ENCODE results near the gene GABRG3.

The GABRG3 gene

DNA sequence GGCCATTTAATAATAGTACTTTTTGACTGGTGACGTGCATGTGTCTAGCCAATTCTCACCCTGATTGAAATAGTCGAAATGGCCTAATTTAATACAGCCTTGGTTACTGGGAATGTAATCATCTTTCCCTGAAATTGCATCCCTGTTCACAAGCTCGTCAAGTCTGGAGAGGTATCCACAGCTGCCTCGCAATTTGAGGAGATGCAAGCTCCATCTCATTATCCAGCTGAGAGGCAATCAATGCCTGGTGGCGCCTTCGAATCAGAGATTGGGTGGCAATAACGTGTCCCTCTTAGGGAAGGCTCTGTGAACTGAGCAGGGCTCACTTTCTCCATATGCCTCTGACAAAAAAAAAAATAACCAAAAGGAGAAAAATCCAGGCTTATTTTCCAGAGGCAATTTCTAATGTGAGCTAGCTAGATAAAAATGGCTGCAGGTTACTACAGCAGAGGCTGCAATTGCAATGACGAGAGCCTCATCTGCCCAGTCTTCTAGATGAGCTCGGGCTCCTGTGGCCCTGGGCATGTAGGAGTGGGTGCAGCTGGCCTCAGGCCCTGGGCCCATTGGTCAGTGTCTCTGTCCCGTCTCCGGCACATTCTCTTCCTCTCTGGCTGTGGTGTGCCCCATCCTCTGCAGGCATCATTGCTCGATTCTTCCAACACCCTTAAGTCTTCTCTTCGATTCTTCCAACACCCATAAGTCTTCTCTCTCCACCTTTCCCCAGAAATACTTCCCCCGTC, 487.5 kb downstream of the GABRG3 start:
- DNase-seq (ENCODE audit: low read depth in 2 of 2, low spot score in 1 of 2), result no peak

DNA sequence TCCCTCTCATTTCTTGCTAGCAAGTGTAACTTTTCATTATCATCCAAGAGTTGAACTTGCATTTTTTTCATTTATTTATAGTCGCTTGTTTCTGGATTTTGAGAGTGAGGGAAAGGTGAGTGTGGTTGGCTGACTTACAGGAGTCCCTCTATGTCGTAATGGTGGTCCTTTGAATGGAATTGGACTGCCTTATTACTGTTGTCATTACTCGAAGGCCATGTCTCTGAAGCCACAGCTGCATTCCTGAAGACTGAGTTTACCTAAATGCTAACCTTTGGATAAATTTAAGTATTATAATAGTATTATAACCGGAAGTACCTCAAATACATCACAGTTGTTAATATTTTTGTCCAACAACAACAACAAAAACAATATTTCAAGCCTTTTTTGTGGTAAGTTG, 488.9 kb downstream of the GABRG3 start:
- no peak for DNase-seq (ENCODE audit: low read depth in 2 of 2, low spot score in 1 of 2)

DNA sequence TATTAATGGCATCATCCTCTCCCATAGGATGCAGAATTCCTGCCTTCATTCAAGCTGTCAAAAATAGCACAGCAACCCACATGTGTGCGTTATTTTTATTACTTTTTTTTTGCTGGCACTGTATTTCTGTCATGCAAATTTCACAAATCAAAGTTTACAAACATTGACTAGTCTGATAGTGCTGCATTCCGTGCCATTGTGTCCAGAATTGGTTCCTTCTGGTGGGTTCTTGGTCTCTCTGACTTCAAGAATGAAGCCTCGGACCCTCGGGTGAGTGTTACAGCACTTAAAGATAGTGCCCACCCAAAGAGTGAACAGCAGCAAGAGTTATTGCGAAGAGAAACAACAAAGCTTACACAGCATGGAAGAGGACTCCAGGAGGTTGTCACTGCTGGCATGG, 490.2 kb downstream of the GABRG3 start:
- DNase-seq (ENCODE audit: low read depth in 2 of 2, low spot score in 1 of 2), result no peak

DNA sequence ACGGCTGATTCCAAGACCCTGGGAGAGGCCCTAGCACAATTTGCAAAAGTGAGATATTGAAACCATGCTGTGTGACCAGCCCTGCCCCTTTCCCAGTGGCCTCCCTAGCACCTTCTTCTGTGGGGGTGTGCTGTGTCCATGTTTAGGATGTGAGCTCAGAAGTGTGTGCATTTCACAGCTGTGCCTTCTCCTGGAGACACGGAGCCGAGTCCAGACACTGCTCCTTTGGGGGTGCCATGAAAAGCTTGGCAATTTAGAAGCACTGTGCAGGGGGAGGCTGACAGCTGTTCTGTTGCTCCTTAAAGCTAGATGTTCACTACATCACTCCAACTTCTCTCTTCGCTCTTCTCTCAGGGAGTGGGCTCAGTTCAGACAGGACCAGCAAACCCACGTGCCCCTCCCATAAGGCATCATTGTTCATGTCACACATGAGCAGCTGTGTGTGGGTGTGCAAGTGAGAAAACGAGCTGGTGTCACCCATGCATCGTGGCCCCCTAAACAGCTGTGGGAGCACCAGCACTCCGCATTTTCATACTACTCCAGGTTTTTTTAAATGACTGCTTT, 492.6 kb downstream of the GABRG3 start:
- DNase-seq (ENCODE audit: low read depth in 2 of 2, low spot score in 1 of 2), result no peak

DNA sequence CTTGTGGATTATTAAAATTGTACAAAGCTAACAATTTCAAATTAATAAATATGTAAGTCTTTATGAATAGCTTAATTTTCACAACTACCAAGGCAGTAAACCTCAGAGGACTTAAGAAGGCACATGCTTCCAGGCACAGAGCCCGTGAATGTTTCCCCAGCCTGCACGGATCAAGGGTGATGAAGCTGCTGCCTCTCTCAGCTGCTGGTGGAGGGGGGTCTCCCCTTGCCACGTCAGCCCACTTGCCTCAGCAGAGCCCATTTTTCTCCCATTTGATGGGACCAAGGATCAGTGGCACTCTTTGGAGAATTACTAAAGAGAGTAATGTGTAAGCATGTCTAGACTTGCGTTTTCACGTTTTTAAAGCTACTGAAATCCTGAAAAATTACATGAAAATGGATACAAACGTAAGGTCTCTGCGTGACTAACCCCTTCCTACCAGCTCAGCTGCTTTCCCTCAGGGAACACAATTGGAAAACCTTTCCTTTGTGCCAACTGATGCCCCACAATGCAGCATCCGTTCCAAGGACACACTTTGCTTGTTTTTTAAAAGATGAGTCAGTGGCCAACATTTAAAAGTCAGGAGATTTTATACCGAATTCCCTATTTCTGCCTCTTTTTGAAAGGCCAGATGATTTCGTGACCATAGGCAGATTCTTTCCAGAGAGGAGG, 494.1 kb downstream of the GABRG3 start:
- DNase-seq (ENCODE audit: low read depth in 2 of 2, low spot score in 1 of 2), result no peak

DNA sequence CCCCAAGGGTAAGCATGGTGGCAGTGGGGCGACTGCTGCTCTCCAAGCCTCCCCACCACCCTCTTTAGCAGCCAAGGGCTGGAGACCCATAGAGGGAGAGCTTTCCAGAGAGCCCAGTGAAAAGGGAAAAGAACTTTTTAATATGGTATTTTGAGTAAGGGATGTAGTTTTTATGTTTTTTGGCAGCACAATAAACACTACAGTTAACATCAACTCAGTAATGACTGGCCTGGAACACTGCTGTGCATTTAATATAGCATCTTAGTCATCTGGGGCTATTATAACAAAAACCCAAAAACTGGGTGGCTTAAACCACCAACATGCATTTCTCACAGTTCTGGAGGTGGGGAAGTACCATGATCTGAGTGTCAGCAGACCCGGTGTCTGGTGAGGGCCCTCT, 495.8 kb downstream of the GABRG3 start:
- no peak for DNase-seq (ENCODE audit: low read depth in 2 of 2, low spot score in 1 of 2)

DNA sequence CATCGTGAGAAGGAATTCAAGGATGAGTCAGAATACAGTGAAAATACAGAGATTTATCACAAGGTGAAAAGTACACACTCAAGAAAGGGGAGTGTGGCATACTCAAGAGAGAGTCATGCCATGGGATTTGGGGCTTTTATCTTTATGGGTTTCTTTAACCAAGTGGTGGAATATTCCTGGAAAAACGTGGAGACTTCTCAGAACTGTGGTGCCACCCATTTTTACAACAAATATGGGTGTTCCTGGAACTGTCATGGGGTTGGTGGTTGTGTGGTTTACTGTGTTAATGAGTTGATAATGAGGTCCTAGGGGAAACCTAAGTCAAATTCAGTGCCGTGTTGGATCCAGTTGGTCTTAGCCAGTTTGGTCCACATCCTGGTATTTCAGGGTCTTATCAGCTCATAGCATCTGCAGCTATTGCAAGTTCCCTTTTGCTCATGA, 497.2 kb downstream of the GABRG3 start:
- no peak for DNase-seq (ENCODE audit: low read depth in 2 of 2, low spot score in 1 of 2)

DNA sequence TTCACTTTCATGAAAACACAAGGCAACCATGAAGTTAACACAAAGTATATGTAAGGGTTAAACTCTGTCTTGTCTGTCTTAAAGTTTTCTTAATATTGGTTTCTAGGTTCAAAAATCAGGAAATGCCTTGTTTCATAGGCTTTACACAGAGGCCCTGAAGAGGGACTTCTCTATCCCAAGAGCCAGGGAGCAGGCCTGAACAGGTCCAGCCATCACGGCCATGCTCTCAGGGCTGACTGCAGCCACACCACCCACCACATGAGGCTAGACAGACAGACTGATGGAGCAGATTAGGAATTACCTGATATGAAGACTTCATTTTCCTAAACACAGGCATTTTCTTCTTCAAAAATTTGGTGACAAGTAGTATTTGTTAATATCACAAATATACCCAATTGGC, 502.9 kb downstream of the GABRG3 start:
- DNase-seq (ENCODE audit: low read depth in 2 of 2, low spot score in 1 of 2), result no peak

DNA sequence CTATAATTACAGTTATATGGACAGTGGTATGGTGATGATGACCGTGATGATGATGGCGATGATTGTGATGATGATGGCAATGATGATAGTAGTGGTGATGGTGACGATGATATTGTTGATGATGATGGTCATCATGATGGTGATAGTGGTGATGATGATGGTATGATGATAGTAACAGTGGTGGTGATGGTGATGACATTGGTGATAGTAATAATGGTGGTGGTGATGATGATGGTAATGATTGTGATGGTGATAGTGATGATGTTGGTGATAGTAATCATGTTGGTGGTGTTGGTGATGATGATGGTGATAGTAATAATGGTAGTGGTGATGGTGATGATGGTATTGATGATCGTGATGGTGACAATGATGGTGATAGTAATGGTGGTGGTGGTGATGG, 504.4 kb downstream of the GABRG3 start:
- DNase-seq (ENCODE audit: low read depth in 2 of 2, low spot score in 1 of 2), result no peak

DNA sequence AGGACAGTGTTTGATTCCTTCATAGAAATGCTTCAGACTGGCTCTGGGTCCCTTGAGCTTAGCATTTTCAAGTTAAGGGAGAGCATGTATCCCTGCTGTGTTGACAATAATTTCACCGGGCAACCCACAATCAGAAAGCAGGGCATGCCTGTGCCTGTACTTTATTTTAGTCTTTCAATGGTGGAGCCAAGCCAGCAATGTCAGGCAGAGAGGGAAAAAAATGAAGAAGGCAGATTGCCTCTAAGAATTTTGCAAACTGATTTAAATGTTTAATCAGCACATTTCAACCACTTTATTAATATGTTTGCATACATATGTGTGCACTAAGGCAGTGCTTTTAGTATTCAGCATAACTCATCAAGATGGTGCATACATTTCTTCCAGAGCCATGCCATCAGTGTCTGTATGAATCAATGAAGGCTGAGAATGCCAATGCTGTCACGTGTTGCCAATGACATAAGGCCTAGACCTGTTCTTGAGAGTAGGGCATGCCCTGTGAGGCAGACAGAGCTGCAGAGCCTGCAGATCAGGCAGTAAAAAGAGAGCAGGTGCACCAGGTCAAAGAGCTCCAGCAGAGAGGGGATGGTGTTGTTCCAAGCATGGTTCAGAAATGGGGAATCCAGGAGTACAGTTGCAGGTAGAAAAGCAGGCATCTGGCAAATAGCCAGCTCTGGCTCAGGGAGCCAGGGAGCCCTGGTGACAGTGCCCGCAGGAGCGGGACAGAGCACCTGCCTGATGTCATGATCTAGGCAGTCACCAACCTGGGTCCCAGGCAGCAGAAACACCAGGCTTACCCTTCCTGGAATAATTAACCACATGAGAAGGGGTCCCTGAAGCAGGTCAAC, 508.5 kb downstream of the GABRG3 start:
- no peak for DNase-seq (ENCODE audit: low read depth in 2 of 2, low spot score in 1 of 2)

DNA sequence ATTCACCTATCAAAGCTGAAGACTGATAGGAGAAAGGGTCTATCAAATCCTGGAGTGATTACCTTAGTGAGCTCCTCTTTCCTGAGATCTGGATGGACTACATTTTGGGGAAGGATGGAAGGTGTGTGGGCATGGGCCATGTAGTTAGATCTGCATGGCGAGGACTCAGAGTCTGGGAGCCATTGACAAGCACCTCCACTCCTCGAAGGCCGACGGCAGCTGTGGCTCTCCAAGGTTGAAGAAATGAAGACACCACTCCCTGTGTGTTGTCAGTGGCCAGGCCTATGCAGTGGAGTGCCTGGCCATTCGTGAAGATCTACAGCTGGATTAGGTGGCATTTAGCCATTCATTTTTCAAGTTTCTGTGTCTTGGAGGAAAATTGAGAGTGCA, 509.2 kb downstream of the GABRG3 start:
- DNase-seq (ENCODE audit: low read depth in 2 of 2, low spot score in 1 of 2), result no peak

DNA sequence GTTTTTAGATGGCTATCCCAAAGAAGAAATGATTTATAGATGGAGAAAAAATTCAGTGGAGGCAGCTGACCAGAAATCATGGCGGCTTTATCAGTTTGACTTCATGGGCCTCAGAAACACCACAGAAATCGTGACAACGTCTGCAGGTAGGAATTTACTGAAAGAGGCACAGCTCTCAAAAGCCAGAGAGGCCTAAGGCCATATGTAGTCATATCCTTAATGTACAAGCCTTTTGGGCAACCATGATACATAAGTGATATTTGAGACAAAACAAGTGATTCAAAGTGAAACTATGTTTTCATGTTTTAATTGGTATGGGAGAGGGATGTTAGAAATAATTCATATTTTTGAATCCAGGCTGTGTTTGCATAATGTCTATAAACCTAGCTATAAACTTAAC, 509.7 kb downstream of the GABRG3 start:
- DNase-seq (ENCODE audit: low read depth in 2 of 2, low spot score in 1 of 2), result no peak

DNA sequence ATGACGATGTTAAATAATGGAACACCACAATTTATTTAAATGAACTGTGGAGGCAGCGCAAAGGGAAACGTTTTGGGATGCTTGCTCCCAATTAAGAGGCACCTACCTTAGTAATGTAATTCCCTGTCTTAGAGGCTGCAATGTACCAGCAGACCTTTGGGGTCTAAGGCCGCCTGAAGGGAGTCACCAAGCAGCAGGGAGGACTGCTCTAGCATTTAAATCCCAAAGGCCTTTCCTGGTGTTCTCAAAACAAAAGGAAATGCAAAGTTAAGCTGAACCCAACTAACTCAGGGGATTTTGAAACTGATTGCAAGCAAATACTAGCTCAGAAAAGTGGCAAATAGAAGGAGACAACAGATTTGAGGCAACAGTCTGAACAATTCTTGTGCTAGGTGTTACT, 510.8 kb downstream of the GABRG3 start:
- no peak for DNase-seq (ENCODE audit: low read depth in 2 of 2, low spot score in 1 of 2)

DNA sequence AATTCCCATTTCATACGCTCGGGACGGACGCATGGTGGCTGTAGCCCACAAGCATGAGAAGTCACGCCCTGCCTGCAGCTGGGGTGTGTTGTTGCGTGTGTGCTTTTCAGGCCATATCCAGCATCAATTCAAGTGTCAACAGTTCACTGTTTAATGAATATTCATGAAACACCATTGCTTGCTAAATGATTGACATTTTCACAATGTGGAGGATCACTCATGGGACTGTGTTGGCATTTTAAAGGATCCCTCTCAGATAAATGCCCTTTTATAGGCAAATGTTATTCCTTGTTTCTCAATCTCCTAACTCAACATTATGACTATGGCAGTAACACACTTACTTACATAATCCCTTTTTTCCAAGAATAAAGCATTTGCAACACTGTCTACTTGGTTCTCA, 511.3 kb downstream of the GABRG3 start:
- no peak for DNase-seq (ENCODE audit: low read depth in 2 of 2, low spot score in 1 of 2)

DNA sequence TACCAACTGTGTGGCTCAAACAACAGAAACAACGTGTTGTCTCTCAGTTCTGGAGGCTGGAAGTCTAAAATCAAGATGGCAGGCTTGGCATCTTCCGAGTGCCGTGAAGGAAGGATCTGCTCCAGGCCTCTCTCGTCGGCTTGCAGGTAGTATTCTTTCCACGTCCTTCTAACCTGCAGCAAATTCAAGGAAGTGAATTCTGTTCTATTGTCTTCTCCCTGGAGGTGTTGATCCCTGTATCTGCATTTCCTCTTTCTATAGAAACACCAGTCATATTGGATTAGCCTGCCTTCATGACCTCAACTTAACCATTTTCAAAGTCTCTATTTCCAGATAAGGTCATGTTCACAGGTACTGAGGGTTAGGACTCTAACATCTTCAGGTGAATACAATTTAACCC, 512.1 kb downstream of the GABRG3 start:
- DNase-seq (ENCODE audit: low read depth in 2 of 2, low spot score in 1 of 2), result no peak

DNA sequence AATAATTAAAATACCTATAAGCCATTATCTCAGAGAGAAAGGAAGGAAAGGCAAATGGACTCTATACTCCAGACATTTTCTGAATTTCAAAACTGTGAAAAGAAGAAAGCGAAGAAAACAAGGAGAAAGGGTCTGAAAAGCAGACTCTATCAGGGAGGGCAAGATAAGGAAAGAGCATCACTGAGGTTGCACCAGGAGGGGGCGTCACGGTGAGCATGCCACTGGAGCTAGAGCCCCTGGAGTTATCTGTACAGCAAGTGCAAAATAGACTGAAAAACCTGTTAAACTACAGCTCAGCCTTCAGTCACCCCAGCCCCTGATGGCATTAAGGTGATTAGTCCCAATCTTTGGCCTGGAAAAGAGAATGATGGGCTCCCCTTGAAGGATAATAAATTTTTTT, 514.3 kb downstream of the GABRG3 start:
- DNase-seq (ENCODE audit: low read depth in 2 of 2, low spot score in 1 of 2), result no peak

DNA sequence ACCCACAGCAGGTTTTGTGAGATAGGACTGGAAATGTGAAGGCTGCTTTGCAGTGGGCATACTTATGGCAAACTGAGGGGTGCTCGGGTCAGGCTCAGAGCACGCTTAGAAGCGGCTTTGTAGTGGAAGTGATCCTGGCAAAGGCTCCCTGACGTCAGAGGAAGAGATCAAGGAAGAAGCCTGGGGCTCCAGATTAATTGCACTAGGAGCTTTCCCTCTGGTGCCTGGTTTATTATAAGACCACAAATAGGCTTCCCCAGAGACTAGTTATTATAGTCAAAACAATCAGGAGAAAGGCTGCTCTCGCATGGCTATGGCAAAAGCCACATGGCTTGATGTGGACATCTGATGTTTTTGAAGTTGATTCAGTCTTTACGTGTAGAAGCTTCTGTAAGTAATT, 515.1 kb downstream of the GABRG3 start:
- DNase-seq (ENCODE audit: low read depth in 2 of 2, low spot score in 1 of 2), result no peak

DNA sequence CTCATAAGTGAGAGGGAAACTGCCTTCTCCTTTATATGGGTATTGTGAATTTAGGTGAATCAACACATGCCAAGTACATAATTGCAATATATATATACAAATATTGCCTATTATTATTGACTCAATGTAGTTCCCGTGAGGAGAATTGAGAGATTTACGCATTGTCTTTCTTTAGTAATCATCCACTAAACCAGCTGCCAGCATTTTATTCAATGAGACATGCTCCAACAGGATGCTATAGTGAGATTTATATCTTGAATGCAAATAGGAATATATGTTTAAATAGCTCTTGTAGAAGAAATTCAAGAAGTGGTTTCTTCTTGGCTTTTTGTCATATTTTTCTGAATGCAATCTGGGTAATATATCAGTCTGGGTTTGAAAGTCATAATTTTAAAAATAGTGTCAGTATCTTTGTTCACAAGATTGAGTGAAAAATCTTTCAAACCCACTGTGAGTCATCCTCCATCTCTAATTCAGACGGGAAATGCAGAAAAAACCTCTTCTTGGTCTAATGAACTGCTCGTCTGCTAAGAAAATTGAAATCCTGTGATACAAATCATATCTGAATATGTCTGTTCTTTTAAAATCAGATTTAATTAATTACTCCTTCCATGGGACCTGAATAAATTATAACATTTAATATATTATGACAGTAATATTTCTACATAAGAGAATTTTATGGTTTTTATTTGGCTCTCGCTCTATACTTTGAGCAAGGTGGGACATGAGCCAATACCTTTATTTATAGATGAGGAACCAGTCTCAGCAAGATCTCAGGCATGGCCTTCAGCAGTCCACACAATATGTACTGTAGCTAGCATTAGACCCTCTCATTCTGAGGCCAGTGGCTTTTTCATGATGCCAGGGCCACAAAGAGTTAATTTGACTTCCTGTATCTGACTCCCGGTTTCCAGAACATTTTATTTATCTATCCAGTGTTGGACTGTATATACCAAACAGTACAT, 516.0 kb downstream of the GABRG3 start:
- no peak for DNase-seq (ENCODE audit: low read depth in 2 of 2, low spot score in 1 of 2)

DNA sequence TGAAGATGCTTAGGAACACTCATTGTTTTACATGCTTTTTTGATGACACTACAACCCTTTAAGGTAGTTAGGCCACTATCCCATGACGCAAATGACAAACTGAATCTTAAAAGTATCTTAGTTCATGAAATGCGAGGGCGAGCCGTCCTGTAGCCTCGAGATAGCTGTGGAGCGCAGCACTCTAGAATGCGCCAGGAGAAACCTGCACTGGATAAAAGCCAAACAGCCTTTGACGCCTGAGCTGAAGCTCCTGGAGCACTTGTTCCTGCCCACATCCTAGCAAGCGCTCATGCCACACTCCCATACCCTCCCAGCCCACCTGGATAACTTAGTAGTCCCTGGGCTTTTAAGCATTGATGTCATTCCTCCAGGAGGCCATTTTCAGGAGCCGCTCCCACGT, 516.9 kb downstream of the GABRG3 start:
- no peak for DNase-seq (ENCODE audit: low read depth in 2 of 2, low spot score in 1 of 2)

DNA sequence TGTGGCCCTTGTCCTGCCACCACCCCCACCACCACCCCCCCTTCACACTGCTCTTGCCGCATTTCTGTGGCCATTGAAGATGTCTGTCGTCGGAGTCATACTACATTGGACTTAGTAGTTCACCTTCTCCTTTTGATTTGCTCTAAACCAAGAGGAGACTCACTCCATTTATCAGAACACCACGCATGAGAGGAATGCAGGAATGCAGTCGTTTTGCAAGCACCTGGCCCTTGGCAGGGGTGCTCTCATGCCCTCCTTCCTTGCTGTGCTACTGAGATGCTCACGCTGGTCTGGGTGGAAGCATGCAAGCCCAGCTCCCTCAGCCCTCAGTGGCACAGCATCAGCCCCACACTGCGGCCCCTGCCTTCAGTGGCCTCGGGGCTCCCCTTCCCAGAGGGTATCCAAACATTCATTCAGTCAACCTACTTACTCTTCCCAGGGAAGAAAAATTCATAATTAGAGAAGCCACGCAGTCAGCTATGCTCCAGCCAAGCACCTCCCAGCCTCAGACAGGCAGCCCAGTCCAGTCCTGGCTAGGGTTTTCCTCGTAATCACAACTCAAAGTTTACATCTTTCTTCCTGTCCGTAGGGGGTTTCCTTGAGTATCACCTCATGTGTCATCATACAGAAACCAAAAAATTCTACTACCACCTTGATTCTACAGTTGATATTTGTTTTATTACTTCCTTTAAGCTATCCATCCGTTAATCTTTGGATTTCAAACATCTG, 520.0 kb downstream of the GABRG3 start:
- no peak for DNase-seq (ENCODE audit: low read depth in 2 of 2, low spot score in 1 of 2)

Data from stimulated activated CD8-positive, alpha-beta memory T cell treated with anti-CD3 and anti-CD28 coated beads, Interleukin-4, amount 100 ng/mL, for 4 hours (primary cell).